Endodermal cell (in vitro differentiated cells): Measurements from ENCODE around the gene M6PR. TPM values are rescaled to one million over a fixed set of nuclear protein-coding genes. Genes with fewer than 3 reads are reported as not detected.
"Not testable (repeated sequence)": the region's sequence is repeated elsewhere in the genome, so short reads cannot be mapped to it uniquely, and the experiment has no call there.

ENCODE experiments used
- DNase-seq: peaks from one replicate; pipeline ENCODE4 v3.0.0-alpha.2; 2017
- H3K27ac ChIP-seq: 2 replicates; pipeline ENCODE4 v1.5.1; 2013; ENCODE audit warnings: mild to moderate bottlenecking, low read depth, low read length, moderate library complexity
- H3K27me3 ChIP-seq: 2 replicates; pipeline ENCODE4 v1.6.1; 2013; ENCODE audit warnings: mild to moderate bottlenecking, low read length, moderate library complexity; ENCODE audit not compliant: insufficient read depth, control insufficient read depth, poor library complexity, severe bottlenecking
- H3K36me3 ChIP-seq: 2 replicates; pipeline ENCODE4 v1.7.0; 2013; ENCODE audit warnings: mild to moderate bottlenecking, low read length, moderate library complexity; ENCODE audit not compliant: control insufficient read depth, insufficient read depth
- H3K4me1 ChIP-seq: one replicate; pipeline ENCODE4 v1.7.0; 2013; ENCODE audit warnings: low read length; ENCODE audit not compliant: control insufficient read depth, insufficient read depth
- H3K4me3 ChIP-seq: 2 replicates; pipeline ENCODE4 v1.5.1; 2013; ENCODE audit warnings: mild to moderate bottlenecking, low read length, moderate library complexity
- H3K9ac ChIP-seq: 2 replicates; pipeline ENCODE4 v1.6.1; 2013; ENCODE audit warnings: mild to moderate bottlenecking, low read length, moderate library complexity; ENCODE audit not compliant: poor library complexity, severe bottlenecking; ENCODE audit errors: extremely low read depth
- H3K9me3 ChIP-seq: 2 replicates; pipeline ENCODE4 v1.6.1; 2013; ENCODE audit warnings: mild to moderate bottlenecking, low read length, moderate library complexity; ENCODE audit not compliant: control insufficient read depth
- H3K27ac Mint-ChIP-seq: 2 replicates; pipeline ENCODE4 v1.8.0; 2020; ENCODE audit warnings: mixed read lengths
- H3K27me3 Mint-ChIP-seq: 2 replicates; pipeline ENCODE4 v1.8.0; 2021; ENCODE audit warnings: mild to moderate bottlenecking, mixed read lengths; ENCODE audit not compliant: insufficient read depth
- H3K36me3 Mint-ChIP-seq: 2 replicates; pipeline ENCODE4 v1.8.0; 2020; ENCODE audit warnings: low read depth, mixed read lengths
- H3K4me1 Mint-ChIP-seq: 2 replicates; pipeline ENCODE4 v1.8.0; 2020; ENCODE audit warnings: mixed read lengths
- H3K4me3 Mint-ChIP-seq: 2 replicates; pipeline ENCODE4 v1.8.0; 2020; ENCODE audit warnings: mild to moderate bottlenecking, moderate library complexity, mixed read lengths
- H3K9me3 Mint-ChIP-seq: 2 replicates; pipeline ENCODE4 v1.8.0; 2020; ENCODE audit warnings: mild to moderate bottlenecking, mixed read lengths
- WGBS, 2 experiments: methylation state at CpG; one replicate each; pipeline versions ENCODE4 v1.1.5 to v1.1.7; 2013; ENCODE audit warnings: missing lambda C conversion rate in 2 of 2, mixed read lengths in 1 of 2; ENCODE audit not compliant: insufficient coverage in 1 of 2, insufficient read length in 1 of 2; 5-methylcytosine and 5-hydroxymethylcytosine counted together
- total RNA-seq, 2 donors: library from RNA; stranded (reverse); fragmentation: NEBNext Ultra II Directional in 1 of 2; extraction: Animal tissue kit (Norgen Biotek cat#: 25700) in 1 of 2; gene quantifications; 2 replicates in 1 of 2; 3 replicates in 1 of 2; pipeline ENCODE4 v1.2.1, GENCODE V29; 2021
- TF ChIP-seq, protein P1 (sequence below): fragments of 200-600 bp; sonication (generic); conservative IDR thresholded peaks from 2 replicates; pipeline ENCODE4 v1.5.0; 2021; ENCODE audit warnings: antibody characterized with exemption, mild to moderate bottlenecking

M6PR gene
- total RNA-seq, 2 donors from 2014 or later, result 116 to 255 TPM

DNA sequence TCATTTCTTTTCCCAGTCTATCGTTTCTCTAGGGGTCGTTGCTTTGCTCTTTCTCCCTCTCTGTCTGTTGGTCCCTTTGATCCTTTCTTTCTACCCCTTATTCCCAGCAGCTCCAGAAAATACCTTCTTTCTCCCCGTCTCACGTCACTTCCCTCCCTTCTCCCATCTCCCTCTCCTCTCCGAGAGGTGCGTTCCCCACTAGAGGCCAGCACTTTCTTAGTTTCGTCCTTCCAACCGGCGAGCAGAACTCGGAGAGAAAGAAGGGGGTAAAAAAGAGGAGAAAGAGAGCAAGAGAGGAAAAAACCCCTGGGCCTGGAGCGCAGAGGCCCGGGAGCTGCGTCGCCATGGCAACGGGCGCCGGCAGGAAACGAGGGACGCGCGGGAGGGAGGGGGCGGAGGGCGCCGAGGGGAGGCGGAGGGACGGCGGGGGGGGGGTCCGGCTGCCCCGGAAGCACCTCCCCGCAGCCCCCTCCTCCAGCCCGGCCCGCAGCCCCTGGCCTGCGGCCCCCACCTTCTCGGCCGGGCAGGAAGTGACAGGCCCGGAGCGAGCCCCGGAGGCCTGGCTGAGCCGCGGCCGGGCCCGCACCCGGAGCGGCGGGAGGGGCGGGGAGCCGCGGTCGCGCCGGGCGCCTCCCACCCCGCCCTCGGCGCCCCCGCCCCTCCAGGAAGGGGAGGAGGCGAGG is 35.3 kb downstream of the M6PR start, which contains the start of gene PHC1:
Gene PHC1 (plus strand): TSS at position 477 of the 683 bp plus-strand sequence. CDS start 3,169 bp downstream, outside the sequence.
- TF ChIP-seq, protein P1, sequence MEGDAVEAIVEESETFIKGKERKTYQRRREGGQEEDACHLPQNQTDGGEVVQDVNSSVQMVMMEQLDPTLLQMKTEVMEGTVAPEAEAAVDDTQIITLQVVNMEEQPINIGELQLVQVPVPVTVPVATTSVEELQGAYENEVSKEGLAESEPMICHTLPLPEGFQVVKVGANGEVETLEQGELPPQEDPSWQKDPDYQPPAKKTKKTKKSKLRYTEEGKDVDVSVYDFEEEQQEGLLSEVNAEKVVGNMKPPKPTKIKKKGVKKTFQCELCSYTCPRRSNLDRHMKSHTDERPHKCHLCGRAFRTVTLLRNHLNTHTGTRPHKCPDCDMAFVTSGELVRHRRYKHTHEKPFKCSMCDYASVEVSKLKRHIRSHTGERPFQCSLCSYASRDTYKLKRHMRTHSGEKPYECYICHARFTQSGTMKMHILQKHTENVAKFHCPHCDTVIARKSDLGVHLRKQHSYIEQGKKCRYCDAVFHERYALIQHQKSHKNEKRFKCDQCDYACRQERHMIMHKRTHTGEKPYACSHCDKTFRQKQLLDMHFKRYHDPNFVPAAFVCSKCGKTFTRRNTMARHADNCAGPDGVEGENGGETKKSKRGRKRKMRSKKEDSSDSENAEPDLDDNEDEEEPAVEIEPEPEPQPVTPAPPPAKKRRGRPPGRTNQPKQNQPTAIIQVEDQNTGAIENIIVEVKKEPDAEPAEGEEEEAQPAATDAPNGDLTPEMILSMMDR, result peak; percentile 73
- Mint-ChIP-seq H3K27ac (peak within 1 kb of the TSS; percentile 98), H3K4me1 (peaks cover 41% of the 10 kb centered on the region)
- H3K9me3 Mint-ChIP-seq, H3K27me3 Mint-ChIP-seq, H3K9me3 ChIP-seq, H3K4me3 Mint-ChIP-seq, H3K27me3 ChIP-seq, H3K36me3 ChIP-seq, H3K36me3 Mint-ChIP-seq: not testable (repeated sequence)
- H3K4me3 ChIP-seq, result peak within 1 kb of the TSS; percentile 89
- peaks cover 11% of the 10 kb centered on the region for H3K4me1 ChIP-seq
- peak within 1 kb of the TSS; percentile 68 for H3K9ac ChIP-seq
- peak within 1 kb of the TSS; percentile 97 for H3K27ac ChIP-seq
- peak; percentile 96 for DNase-seq
- 0% methylated on average over 2 to 20 of the region's 57 CpGs for WGBS, 2 experiments

DNA sequence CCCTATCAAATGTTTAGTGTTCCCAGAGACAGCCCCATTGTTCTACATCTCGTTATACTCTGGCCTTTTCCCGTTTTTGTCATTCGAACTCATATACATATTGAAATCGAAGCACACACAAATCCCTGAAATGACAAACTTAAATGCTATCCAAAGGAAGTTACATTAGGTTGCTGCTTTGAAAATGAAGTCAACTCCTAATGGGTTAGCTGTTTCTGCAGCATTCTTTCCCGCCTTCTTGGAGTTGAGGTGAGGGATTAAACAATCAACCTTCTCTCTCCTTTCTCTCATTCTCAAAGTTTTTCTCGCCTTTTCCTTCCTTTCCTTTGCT is 35.8 kb downstream of the M6PR start:
- Histone ChIP-seq H3K27ac (peak overlapping the region; percentile 97), H3K36me3 (peaks cover 5% of the 10 kb centered on the region), H3K9me3 (no peaks in the 10 kb centered on the region), H3K4me3 (peak overlapping the region; percentile 89), H3K27me3 (no peaks in the 10 kb centered on the region), H3K9ac (peak overlapping the region; percentile 68), H3K4me1 (peaks cover 11% of the 10 kb centered on the region)
- DNase-seq, result no peak
- WGBS, 2 experiments, result 0 to 5% methylated on average over 2 to 6 of the region's 6 CpGs
- Mint-ChIP-seq H3K27me3 (no peaks in the 10 kb centered on the region), H3K4me3 (no peak overlapping the region), H3K4me1 (peaks cover 41% of the 10 kb centered on the region), H3K36me3 (peaks cover 4% of the 10 kb centered on the region), H3K27ac (peak overlapping the region; percentile 98), H3K9me3 (no peaks in the 10 kb centered on the region)
- TF ChIP-seq, protein P1, result no peak

DNA sequence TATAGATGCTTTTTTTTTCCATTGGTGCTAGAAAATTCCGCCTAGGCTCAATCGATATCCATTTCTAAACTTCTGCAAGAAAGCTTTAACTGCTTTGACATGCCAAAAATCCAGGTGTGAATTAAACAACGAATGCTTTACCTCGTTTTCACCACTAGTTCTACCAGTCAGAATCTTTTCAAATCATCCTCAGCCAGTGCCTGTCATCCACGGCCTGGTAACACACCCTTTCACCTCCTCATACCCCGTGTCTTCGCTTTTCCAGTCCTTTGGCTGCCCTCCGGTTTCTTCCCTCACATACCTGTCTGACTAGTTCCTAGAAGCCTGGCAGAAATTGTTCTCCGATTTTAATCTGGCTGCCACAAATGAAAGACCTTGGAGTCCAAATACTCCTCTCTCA is 36.5 kb downstream of the M6PR start:
- H3K4me3 Mint-ChIP-seq, result no peak overlapping the region
- H3K27ac Mint-ChIP-seq, result peak overlapping the region; percentile 98
- peaks cover 41% of the 10 kb centered on the region for H3K4me1 Mint-ChIP-seq
- no peaks in the 10 kb centered on the region for H3K36me3 Mint-ChIP-seq
- peak overlapping the region; percentile 89 for H3K4me3 ChIP-seq
- H3K9me3 Mint-ChIP-seq, result no peaks in the 10 kb centered on the region
- peak overlapping the region; percentile 97 for H3K27ac ChIP-seq
- no peaks in the 10 kb centered on the region for H3K27me3 ChIP-seq
- peak overlapping the region; percentile 68 for H3K9ac ChIP-seq
- TF ChIP-seq, protein P1, result peak; percentile 75
- no peaks in the 10 kb centered on the region for H3K27me3 Mint-ChIP-seq
- H3K9me3 ChIP-seq, result no peaks in the 10 kb centered on the region
- peaks cover 11% of the 10 kb centered on the region for H3K4me1 ChIP-seq
- no peaks in the 10 kb centered on the region for H3K36me3 ChIP-seq
- peak; percentile 84 for DNase-seq
- 24 to 25% methylated on average over 8 to 9 of the region's 9 CpGs for WGBS, 2 experiments
